SK-N-SH treated with all-trans-retinoic acid at 6 μM for 48 hours (cell line): Measurements from ENCODE around the gene RAPGEF4.

ENCODE experiments used
- ATAC-seq: fragments of 200-7000 bp; cut with Tn5 transposase; 3 replicates; pipeline ENCODE4 v1.9.1; 2020; ENCODE audit warnings: mild to moderate bottlenecking, moderate library complexity
- ARNTL ChIP-seq: fragments of 450-650 bp; formaldehyde crosslinking; IDR thresholded peaks from 2 replicates; pipeline ENCODE4 v1.5.0; 2020; ENCODE audit warnings: low read depth, mild to moderate bottlenecking, moderate library complexity, borderline replicate concordance
- CSDC2 ChIP-seq: fragments of 250-450 bp; sonication (Bioruptor Pico); IDR thresholded peaks from 2 replicates; pipeline ENCODE4 v1.5.0; 2020; ENCODE audit warnings: mild to moderate bottlenecking, moderate library complexity
- GLIS3 ChIP-seq: fragments of 250-450 bp; sonication (Bioruptor Pico); IDR thresholded peaks from 2 replicates; pipeline ENCODE4 v1.5.0; 2020; ENCODE audit warnings: mild to moderate bottlenecking, moderate library complexity
- ISL1 ChIP-seq: fragments of 250-450 bp; sonication (Bioruptor Pico); IDR thresholded peaks from 2 replicates; pipeline ENCODE4 v2.1.2; 2022; ENCODE audit warnings: mild to moderate bottlenecking, moderate library complexity
- OSR1 ChIP-seq: fragments of 250-450 bp; sonication (Bioruptor Pico); IDR thresholded peaks from 2 replicates; pipeline ENCODE4 v1.8.0; 2022; ENCODE audit warnings: moderate library complexity, mild to moderate bottlenecking, inconsistent platforms
- PATZ1 ChIP-seq: fragments of 250-450 bp; sonication (Bioruptor Pico); IDR thresholded peaks from 2 replicates; pipeline ENCODE4 v1.8.0; 2020; ENCODE audit warnings: mild to moderate bottlenecking, moderate library complexity, borderline replicate concordance
- PPARA ChIP-seq: fragments of 250-450 bp; sonication (Bioruptor Pico); IDR thresholded peaks from 2 replicates; pipeline ENCODE4 v1.5.0; 2020; ENCODE audit warnings: mild to moderate bottlenecking, borderline replicate concordance
- RARB ChIP-seq: fragments of 250-450 bp; sonication (Bioruptor Pico); IDR thresholded peaks from 2 replicates; pipeline ENCODE4 v1.8.0; 2021; ENCODE audit warnings: mild to moderate bottlenecking, moderate library complexity
- SNAI2 ChIP-seq: fragments of 250-450 bp; sonication (Bioruptor Pico); IDR thresholded peaks from 2 replicates; pipeline ENCODE4 v1.5.0; 2020; ENCODE audit warnings: mild to moderate bottlenecking, moderate library complexity
- TCF4 ChIP-seq: fragments of 250-450 bp; sonication (Bioruptor Pico); IDR thresholded peaks from 2 replicates; pipeline ENCODE4 v1.8.0; 2021; ENCODE audit warnings: mild to moderate bottlenecking, moderate library complexity, borderline replicate concordance
- TOX ChIP-seq: fragments of 250-450 bp; sonication (Bioruptor Pico); IDR thresholded peaks from 2 replicates; pipeline ENCODE4 v1.8.0; 2021; ENCODE audit warnings: mild to moderate bottlenecking, moderate library complexity, borderline replicate concordance
- TSHZ2 ChIP-seq: fragments of 250-450 bp; sonication (Bioruptor Pico); IDR thresholded peaks from 2 replicates; pipeline ENCODE4 v1.5.0; 2020; ENCODE audit warnings: mild to moderate bottlenecking, moderate library complexity
- ZC3H10 ChIP-seq: fragments of 250-450 bp; sonication (Bioruptor Pico); IDR thresholded peaks from 2 replicates; pipeline ENCODE4 v1.5.1; 2021; ENCODE audit warnings: mild to moderate bottlenecking, moderate library complexity
- ZNF565 ChIP-seq: fragments of 450-650 bp; formaldehyde crosslinking; conservative IDR thresholded peaks from 2 replicates; pipeline ENCODE4 v1.5.0; 2020; ENCODE audit warnings: low read depth, mild to moderate bottlenecking, moderate library complexity
- TF ChIP-seq, protein P1 (sequence below): fragments of 250-450 bp; sonication (Bioruptor Pico); IDR thresholded peaks from 2 replicates; pipeline ENCODE4 v1.5.1; 2020; ENCODE audit warnings: low read depth, mild to moderate bottlenecking, moderate library complexity
- TF ChIP-seq, protein P2 (sequence below): fragments of 250-450 bp; sonication (Bioruptor Pico); IDR thresholded peaks from 2 replicates; pipeline ENCODE4 v1.5.1; 2021; ENCODE audit warnings: mild to moderate bottlenecking, moderate library complexity

RAPGEF4 gene

GRCh38 chr2:173051463-173052215 lies 316.0 kb downstream of the RAPGEF4 start:
- TF ChIP-seq TCF4 (CRISPR knock-in tag), result no peak
- TF ChIP-seq ISL1 (CRISPR knock-in tag), result no peak
- TF ChIP-seq CSDC2 (CRISPR knock-in tag), result no peak
- TF ChIP-seq, protein P1, sequence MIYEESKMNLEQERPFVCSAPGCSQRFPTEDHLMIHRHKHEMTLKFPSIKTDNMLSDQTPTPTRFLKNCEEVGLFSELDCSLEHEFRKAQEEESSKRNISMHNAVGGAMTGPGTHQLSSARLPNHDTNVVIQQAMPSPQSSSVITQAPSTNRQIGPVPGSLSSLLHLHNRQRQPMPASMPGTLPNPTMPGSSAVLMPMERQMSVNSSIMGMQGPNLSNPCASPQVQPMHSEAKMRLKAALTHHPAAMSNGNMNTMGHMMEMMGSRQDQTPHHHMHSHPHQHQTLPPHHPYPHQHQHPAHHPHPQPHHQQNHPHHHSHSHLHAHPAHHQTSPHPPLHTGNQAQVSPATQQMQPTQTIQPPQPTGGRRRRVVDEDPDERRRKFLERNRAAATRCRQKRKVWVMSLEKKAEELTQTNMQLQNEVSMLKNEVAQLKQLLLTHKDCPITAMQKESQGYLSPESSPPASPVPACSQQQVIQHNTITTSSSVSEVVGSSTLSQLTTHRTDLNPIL (CRISPR knock-in tag), result no peak
- no peak for TF ChIP-seq TOX (CRISPR knock-in tag)
- TF ChIP-seq TSHZ2 (CRISPR knock-in tag), result no peak
- no peak for TF ChIP-seq SNAI2 (CRISPR knock-in tag)
- no peak for TF ChIP-seq GLIS3
- TF ChIP-seq ZC3H10 (CRISPR knock-in tag), result no peak
- no peak for TF ChIP-seq OSR1 (CRISPR knock-in tag)
- TF ChIP-seq ZNF565, result no peak
- no peak for TF ChIP-seq PPARA
- no peak for TF ChIP-seq PATZ1 (CRISPR knock-in tag)
- no peak for TF ChIP-seq RARB (CRISPR knock-in tag)
- TF ChIP-seq, protein P2, sequence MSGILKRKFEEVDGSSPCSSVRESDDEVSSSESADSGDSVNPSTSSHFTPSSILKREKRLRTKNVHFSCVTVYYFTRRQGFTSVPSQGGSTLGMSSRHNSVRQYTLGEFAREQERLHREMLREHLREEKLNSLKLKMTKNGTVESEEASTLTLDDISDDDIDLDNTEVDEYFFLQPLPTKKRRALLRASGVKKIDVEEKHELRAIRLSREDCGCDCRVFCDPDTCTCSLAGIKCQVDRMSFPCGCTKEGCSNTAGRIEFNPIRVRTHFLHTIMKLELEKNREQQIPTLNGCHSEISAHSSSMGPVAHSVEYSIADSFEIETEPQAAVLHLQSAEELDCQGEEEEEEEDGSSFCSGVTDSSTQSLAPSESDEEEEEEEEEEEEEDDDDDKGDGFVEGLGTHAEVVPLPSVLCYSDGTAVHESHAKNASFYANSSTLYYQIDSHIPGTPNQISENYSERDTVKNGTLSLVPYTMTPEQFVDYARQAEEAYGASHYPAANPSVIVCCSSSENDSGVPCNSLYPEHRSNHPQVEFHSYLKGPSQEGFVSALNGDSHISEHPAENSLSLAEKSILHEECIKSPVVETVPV (CRISPR knock-in tag), result no peak
- TF ChIP-seq, all 23 proteins: peak for 0
- ATAC-seq, result no peak

DNA sequence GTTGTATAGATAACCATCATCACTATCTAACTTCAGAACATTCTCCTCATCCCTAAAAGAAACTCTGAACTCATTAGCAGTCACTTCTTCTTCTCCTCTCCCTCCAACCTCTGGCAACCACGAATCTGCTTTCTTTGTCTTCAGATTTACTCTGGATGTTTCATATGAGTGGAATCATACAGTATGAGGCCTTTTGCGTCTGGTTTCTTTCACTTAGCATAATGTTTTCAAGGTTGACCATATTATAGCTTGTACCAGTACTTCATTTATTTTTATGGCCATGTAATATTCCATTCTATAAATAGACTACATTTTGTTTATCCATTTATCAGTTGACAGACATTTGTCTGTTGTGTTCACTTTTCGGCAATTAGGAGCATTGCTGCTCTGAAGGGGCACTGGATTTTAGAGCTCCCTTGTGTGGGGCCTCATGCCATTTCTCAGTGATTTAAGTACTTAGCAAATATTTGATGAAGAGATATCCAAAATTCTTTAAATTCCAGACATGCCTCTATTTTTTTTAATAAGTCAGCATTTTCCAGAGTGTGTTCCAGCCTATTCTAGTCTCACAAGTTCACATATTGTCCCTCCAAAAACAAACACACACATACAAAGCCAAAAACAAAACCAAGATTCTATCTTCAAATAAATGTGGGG lies 317.5 kb downstream of the RAPGEF4 start:
- no peak for ATAC-seq
- TF ChIP-seq ISL1 (CRISPR knock-in tag), result peak; percentile 69
- no peak for TF ChIP-seq TSHZ2 (CRISPR knock-in tag)

DNA sequence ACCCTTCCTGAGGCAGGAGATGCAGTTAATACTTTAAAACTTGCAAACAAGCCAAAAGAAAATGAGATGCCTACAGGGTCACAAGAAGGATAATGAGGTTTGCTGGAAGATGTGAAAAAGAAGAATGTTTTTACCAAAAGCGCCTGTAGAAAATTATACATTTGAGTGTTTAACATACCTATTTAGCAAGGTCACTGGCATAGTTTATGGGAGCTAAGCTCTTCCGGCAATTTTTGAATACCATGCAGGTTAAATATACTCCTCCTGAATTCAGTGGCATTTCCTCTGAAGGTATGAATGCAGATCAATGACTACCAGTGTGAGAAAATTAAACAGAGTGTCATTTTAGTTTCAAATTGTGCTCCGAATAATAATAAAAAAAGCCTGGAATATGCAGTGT lies 318.8 kb downstream of the RAPGEF4 start:
- ATAC-seq, result peak; percentile 70
- TF ChIP-seq ARNTL (CRISPR knock-in tag) (no peak), ISL1 (CRISPR knock-in tag) (peak; percentile 52; the same call in 1 of the 2 replicates), GLIS3 (no peak), SNAI2 (CRISPR knock-in tag) (no peak)
